Activated CD4-positive, alpha-beta T cell treated with anti-CD3 and anti-CD28 coated beads for 36 hours (primary cell): Measurements from ENCODE around the gene LHCGR. TPM values are rescaled to one million over a fixed set of nuclear protein-coding genes. Genes with fewer than 3 reads are reported as not detected.

Experiments
- ATAC-seq: fragments of 200-7000 bp; cut with Tn5 transposase; one replicate; pipeline ENCODE4 v1.10.0; 2021; ENCODE audit warnings: mild to moderate bottlenecking, moderate library complexity
- CTCF ChIA-PET: fragments of 350-600 bp; sonication (Branson Sonifier 250); formaldehyde crosslinking; loops from one replicate; lab custom pipeline; 2021; ENCODE audit warnings: antibody characterized with exemption; lab: Charles Lee
- POLR2A ChIA-PET: fragments of 350-600 bp; sonication (Branson Sonifier 250); formaldehyde crosslinking; loops from one replicate; lab custom pipeline; 2021; ENCODE audit warnings: antibody characterized with exemption, inconsistent platforms; lab: Charles Lee
- DNase-seq: peaks from one replicate; pipeline ENCODE4 v3.0.0-alpha.2; 2020
- H3K27ac Mint-ChIP-seq: one replicate; pipeline ENCODE4 v1.8.0; 2021; ENCODE audit warnings: mixed read lengths
- H3K27me3 Mint-ChIP-seq: one replicate; pipeline ENCODE4 v1.8.0; 2021; ENCODE audit warnings: mixed read lengths
- H3K36me3 Mint-ChIP-seq: one replicate; pipeline ENCODE4 v1.8.0; 2021; ENCODE audit warnings: low read depth, mixed read lengths
- H3K4me1 Mint-ChIP-seq: one replicate; pipeline ENCODE4 v1.8.0; 2021; ENCODE audit warnings: mixed read lengths
- H3K4me3 Mint-ChIP-seq: one replicate; pipeline ENCODE4 v1.8.0; 2021; ENCODE audit warnings: mild to moderate bottlenecking, moderate library complexity, mixed read lengths
- H3K9me3 Mint-ChIP-seq: one replicate; pipeline ENCODE4 v1.8.0; 2021; ENCODE audit warnings: low read depth, mixed read lengths
- intact Hi-C, 2 experiments: fragments of 100-400 bp; cut with DNase I in 1 of 2; cut with micrococcal nuclease in 1 of 2; formaldehyde crosslinking; loops; one replicate each; pipeline versions ENCODE4 v1.14.2 to v1.15.1; 2022 to 2024; cut with DNase I, micrococcal nuclease
- total RNA-seq, 2 experiments: library from RNA; stranded (reverse); gene quantifications; one replicate each; pipeline ENCODE4 v1.2.3, GENCODE V29; 2021

LHCGR gene
- total RNA-seq, 2 experiments from 2014 or later, result not detected

DNA sequence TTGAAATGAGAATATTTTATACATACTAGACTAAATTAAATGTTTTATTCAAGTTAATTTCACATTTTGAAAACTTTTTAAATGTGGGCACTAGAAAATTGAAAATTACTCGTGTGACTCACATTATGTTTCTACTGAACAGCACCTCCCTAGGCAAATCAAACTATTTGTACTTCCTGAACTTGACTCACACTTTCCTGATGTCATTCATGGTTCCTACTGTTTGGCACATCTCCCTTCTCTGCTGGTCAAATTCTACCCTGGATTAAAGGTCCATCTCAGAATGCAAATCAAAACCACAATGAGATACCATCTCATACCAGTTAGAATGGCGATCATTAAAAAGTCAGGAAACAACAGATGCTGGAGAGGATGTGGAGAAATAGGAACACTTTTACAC is 16.7 kb downstream of the LHCGR start:
- Mint-ChIP-seq H3K9me3 (peaks cover 2% of the 10 kb centered on the region), H3K27me3 (peaks cover 6% of the 10 kb centered on the region), H3K27ac (no peak overlapping the region), H3K36me3 (no peaks in the 10 kb centered on the region), H3K4me3 (no peak overlapping the region), H3K4me1 (no peaks in the 10 kb centered on the region)
- CTCF ChIA-PET, result no interaction called here
- intact Hi-C loops, result no loop called here
- DNase-seq (no peak), ATAC-seq (no peak)
- POLR2A ChIA-PET, result no interaction called here

DNA sequence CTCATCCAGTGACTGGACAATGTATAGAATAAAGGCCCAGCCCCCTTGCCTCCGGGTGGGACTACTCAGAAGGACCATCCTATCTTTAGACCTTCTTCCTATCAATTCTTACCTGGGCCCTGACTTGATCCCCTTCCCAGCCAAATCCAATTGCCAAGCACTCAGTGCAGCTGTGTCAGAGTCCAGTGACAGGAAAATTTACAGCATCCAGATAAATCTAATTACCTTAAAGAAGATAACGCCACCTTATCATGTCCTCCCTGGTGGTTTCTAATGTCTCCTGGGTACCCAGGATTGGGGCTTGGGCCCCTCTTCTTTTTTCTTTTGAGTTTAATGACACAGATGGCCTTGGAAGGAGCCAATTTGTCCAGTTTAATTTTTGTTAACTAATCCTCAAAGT is 19.3 kb downstream of the LHCGR start:
- Mint-ChIP-seq H3K36me3 (no peaks in the 10 kb centered on the region), H3K9me3 (peaks cover 2% of the 10 kb centered on the region), H3K4me3 (no peak overlapping the region), H3K27me3 (peaks cover 8% of the 10 kb centered on the region), H3K4me1 (no peaks in the 10 kb centered on the region), H3K27ac (no peak overlapping the region)
- CTCF ChIA-PET, result no interaction called here
- POLR2A ChIA-PET, result no interaction called here
- intact Hi-C loops, result no loop called here
- DNase-seq (no peak), ATAC-seq (no peak)

DNA sequence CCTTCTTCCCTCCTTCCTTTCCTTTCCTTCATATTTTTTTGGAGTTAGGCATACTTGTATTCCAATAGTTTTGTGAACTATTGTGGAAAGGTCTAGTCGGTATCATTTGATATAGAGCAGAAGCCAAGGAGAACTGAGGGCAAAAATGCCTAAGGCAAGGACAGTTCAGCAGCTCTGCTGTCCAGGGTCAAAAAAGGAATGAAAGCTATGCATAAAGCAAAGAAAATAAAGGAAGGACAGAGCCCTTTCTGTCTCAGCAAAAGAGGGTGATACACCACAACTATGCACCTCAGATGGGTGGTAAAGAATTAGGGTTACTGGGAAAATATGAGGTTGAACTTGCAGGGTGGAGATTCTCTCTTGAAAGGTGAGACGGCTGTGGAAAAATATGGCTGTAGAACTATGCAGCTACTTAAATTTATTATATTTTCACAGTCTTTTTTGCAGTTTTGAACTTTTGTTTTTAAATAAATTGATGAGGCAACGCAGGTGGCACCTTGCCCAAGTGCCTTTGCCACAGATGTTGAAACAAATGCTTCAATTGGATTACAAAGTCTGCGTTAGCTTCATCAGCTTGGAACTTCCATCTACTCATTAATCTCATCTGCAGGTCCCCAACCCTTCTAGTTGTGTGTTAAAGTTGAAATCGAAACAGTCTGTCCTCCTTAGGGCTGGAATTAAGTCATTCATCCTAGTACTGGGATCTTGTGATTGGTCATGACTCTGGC is 20.8 kb downstream of the LHCGR start:
- no peak overlapping the region for H3K27ac Mint-ChIP-seq
- intact Hi-C loops, result no loop called here

DNA sequence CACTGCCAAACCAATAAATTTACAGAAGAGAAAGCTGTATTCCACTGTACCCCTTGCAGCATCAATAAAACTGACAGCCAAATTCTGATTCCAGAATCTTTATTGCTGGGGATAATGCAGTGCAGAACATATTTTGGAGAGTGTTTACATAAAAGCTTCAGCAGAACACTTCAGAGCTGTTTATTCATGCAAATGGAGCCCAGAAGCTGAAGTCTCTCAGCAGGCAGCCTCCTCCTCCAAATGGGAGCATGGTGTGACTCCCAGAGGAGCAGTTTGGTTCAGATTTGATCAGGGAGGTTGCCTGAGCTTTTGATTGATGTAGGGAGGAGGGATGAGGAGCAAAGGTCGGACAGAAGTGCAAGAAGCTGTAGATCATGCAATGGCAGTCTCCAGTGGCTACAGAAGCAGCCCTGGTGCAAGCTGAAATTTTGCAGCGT is 22.4 kb downstream of the LHCGR start:
- Mint-ChIP-seq H3K4me3 (no peak overlapping the region), H3K36me3 (no peaks in the 10 kb centered on the region), H3K27me3 (peaks cover 5% of the 10 kb centered on the region), H3K9me3 (no peaks in the 10 kb centered on the region), H3K4me1 (no peaks in the 10 kb centered on the region), H3K27ac (no peak overlapping the region)
- DNase-seq (no peak), ATAC-seq (no peak)
- CTCF ChIA-PET, result no interaction called here
- POLR2A ChIA-PET, result no interaction called here
- intact Hi-C loops, result no loop called here

More for the DNA sequence above, 20.8 kb downstream of the LHCGR start:
- ChIA-PET POLR2A (no interaction called here), CTCF (no interaction called here)
- no peak for ATAC-seq
- H3K4me1 Mint-ChIP-seq, result no peaks in the 10 kb centered on the region
- H3K4me3 Mint-ChIP-seq, result no peak overlapping the region
- peaks cover 2% of the 10 kb centered on the region for H3K9me3 Mint-ChIP-seq
- H3K27me3 Mint-ChIP-seq, result peaks cover 8% of the 10 kb centered on the region
- no peaks in the 10 kb centered on the region for H3K36me3 Mint-ChIP-seq
- DNase-seq, result no peak

DNA sequence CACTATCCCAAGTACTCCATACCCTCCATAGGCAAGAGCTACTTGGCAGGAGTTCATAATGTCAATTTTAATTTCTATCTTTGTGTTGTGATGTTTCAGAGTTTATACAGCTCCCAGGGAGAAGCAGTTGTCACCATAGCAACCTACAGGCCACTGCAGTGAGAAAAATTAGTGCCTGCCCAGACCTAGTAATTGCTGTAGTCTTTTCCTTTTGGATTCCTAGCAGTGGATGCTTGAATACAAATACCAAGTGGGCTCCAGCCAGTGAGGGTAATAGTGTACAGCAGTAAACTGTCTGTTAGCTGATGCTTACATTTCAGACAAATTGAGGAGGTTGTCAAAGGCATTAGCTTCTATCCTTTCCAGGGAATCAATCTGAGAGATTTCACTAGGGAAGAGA is 26.7 kb downstream of the LHCGR start:
- Mint-ChIP-seq H3K36me3 (no peaks in the 10 kb centered on the region), H3K9me3 (no peaks in the 10 kb centered on the region), H3K27ac (no peak overlapping the region), H3K27me3 (peaks cover 2% of the 10 kb centered on the region), H3K4me3 (no peak overlapping the region), H3K4me1 (no peaks in the 10 kb centered on the region)
- no peak for DNase-seq
- CTCF ChIA-PET, result interaction anchor here (0.6 kb wide), 2 partner anchors 152 to 620 kb away, joined by 3 to 7 read pairs; no protein-coding TSS in a partner anchor
- no peak for ATAC-seq
- intact Hi-C loops, result no loop called here
- POLR2A ChIA-PET, result no interaction called here

DNA sequence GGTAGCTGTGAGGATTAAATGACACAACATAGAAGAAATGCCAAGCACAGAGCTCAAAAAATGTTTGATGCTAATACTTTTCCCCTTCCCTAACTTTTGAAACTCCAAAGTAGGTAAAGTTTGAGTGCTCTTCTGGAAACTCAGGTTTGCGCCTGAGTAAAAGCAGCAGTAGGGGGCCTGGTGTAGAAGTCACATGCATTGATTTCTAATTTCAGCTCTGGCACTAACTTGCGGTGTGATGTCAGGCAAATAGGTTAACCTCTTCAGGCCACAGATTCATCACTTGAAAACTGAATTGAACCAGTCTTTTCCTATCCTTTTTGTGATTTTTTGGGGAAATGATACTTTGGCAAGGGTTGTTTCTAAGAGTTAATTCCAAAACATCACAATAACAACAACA is 27.2 kb downstream of the LHCGR start:
- Mint-ChIP-seq H3K4me1 (no peaks in the 10 kb centered on the region), H3K9me3 (no peaks in the 10 kb centered on the region), H3K27me3 (peaks cover 2% of the 10 kb centered on the region), H3K4me3 (no peak overlapping the region), H3K27ac (no peak overlapping the region), H3K36me3 (no peaks in the 10 kb centered on the region)
- ATAC-seq (no peak), DNase-seq (no peak)
- POLR2A ChIA-PET, result no interaction called here
- CTCF ChIA-PET, result no interaction called here
- intact Hi-C loops, result no loop called here

DNA sequence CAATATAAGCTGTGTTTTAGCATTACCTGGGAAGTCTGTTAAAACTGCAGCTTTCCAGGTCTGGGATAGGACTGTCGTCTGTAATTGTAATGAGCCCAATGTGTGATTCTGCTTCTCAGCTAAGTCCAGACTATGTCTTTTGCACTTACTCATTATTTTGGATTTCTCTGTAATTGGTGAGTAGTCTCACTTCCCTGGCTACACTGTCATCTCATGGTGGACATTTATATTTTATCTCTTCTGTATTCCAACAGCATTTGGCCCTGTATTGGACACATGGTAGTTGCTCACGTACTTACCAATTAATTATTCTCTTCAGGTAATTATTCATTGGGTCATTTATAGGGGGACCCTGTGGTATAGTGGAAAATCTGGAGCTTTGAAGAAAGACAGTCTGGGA is 28.0 kb downstream of the LHCGR start:
- H3K9me3 Mint-ChIP-seq, result no peaks in the 10 kb centered on the region
- H3K27me3 Mint-ChIP-seq, result peaks cover 2% of the 10 kb centered on the region
- no peak for DNase-seq
- H3K27ac Mint-ChIP-seq, result no peak overlapping the region
- ATAC-seq, result no peak
- intact Hi-C loops, result no loop called here
- H3K4me3 Mint-ChIP-seq, result no peak overlapping the region
- POLR2A ChIA-PET, result no interaction called here
- CTCF ChIA-PET, result interaction anchor here (0.6 kb wide), 1 partner anchor 90 kb away, joined by 3 read pairs; no protein-coding TSS in a partner anchor
- no peaks in the 10 kb centered on the region for H3K4me1 Mint-ChIP-seq
- H3K36me3 Mint-ChIP-seq, result no peaks in the 10 kb centered on the region

DNA sequence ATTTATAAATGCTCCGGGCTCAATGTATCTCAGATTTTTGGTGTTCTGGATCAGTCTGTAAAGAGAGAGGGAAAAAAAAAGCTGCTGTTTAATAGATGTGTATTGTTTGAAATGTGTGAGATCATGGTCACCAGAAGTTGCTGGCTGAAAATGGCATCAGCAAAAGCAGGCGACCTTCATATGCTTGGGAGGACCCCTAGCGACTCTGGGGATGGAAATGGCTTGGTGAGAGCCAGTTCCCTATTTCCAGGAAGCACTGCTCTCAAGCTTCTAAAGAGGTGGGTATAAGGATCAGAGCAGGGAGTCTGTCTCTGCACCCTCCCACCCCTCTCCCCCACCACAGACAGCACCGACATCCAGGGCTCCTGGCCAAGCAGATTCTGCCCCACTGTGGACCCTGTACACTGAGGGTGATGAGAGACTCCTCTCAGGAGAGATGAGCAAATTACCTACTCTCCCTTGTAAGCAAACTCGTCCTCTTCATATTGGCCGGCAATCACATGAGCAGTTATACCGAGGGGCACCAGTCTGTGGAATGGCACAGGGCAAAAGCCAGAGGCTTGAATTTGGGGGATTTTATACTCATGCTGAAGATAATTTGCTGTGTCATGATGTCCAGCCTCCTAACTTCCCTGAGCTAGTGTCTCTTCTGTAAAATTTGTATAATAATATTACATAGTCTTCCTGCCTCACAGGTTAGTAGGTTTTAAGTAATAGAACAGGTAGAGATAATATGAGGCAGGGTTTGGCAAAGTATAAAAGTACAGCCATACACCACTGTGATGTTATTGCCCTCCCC is 29.6 kb downstream of the LHCGR start:
- H3K36me3 Mint-ChIP-seq, result no peaks in the 10 kb centered on the region
- H3K4me1 Mint-ChIP-seq, result no peaks in the 10 kb centered on the region
- no peak overlapping the region for H3K4me3 Mint-ChIP-seq
- DNase-seq (no peak), ATAC-seq (no peak)
- H3K27me3 Mint-ChIP-seq, result no peaks in the 10 kb centered on the region
- no peaks in the 10 kb centered on the region for H3K9me3 Mint-ChIP-seq
- no peak overlapping the region for H3K27ac Mint-ChIP-seq
- ChIA-PET CTCF (no interaction called here), POLR2A (no interaction called here)
- intact Hi-C loops, result no loop called here

DNA sequence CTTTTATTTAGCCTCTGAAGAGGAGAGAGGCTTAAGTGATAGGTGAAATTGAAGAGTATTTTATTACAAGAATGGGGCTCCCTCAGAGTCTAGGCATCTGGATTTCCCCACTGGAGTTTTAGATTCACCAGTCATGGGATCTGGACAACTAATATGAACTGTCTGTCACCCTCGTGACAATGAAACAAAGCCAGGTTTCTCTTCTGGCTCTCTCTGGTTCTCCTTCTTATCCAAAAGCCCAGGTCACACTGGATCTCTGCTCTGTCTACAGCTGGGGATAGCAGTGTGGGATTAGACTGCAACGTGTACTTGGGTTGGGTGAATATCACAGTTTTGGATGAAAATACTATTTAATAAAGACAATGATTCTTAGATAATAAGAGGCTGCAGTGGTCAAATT is 31.2 kb downstream of the LHCGR start:
- intact Hi-C loops, result no loop called here
- Mint-ChIP-seq H3K27ac (no peak overlapping the region), H3K36me3 (no peaks in the 10 kb centered on the region), H3K27me3 (peaks cover 5% of the 10 kb centered on the region), H3K4me3 (no peak overlapping the region), H3K9me3 (no peaks in the 10 kb centered on the region), H3K4me1 (no peaks in the 10 kb centered on the region)
- ATAC-seq (no peak), DNase-seq (no peak)
- ChIA-PET POLR2A (no interaction called here), CTCF (no interaction called here)

DNA sequence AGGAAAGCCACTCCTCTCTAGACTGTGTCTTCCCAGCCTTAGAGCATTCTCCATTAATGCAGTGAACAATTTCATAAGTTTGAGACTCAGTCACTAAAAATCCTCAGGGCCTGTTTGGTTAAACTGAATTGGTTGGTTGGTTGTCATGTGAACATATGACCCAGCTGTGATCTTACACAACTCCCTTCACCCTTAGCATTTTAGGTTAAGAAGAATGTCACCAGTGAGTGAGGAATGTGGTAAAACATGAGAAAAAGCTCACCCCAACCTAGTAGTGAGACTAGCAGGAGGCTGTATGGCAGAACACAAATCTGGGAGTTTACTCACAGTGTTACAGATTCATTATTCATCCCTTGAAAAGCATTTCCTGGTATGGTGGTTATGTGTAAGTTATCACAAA is 32.4 kb downstream of the LHCGR start:
- intact Hi-C loops, result no loop called here
- ChIA-PET POLR2A (no interaction called here), CTCF (no interaction called here)
- no peak overlapping the region for H3K27ac Mint-ChIP-seq
- no peak overlapping the region for H3K4me3 Mint-ChIP-seq
- no peak for DNase-seq
- ATAC-seq, result no peak
- no peaks in the 10 kb centered on the region for H3K9me3 Mint-ChIP-seq
- H3K27me3 Mint-ChIP-seq, result peaks cover 5% of the 10 kb centered on the region
- H3K4me1 Mint-ChIP-seq, result no peaks in the 10 kb centered on the region
- no peaks in the 10 kb centered on the region for H3K36me3 Mint-ChIP-seq

DNA sequence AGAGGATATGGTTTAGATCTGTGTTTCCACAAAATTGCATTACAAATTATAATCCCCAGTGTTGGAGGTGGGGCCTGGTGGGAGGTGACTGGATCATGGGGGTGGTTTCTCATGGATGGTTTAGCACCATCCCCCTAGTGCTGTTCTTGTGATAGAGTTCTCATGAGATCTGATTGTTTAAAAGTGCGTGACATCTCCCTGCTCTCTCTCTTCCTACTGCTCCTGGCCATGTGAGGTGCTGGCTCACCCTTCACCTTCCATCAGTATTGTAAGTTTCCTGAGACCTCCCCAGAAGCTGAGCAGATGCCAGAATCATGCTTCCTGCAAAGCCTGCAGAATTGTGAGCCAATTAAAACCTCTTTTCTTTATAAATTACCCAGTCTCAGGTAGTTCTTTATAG is 33.1 kb downstream of the LHCGR start:
- H3K36me3 Mint-ChIP-seq, result no peaks in the 10 kb centered on the region
- intact Hi-C loops, result no loop called here
- H3K4me1 Mint-ChIP-seq, result no peaks in the 10 kb centered on the region
- H3K27me3 Mint-ChIP-seq, result peaks cover 5% of the 10 kb centered on the region
- H3K9me3 Mint-ChIP-seq, result no peaks in the 10 kb centered on the region
- DNase-seq (no peak), ATAC-seq (no peak)
- no peak overlapping the region for H3K4me3 Mint-ChIP-seq
- ChIA-PET CTCF (no interaction called here), POLR2A (no interaction called here)
- H3K27ac Mint-ChIP-seq, result no peak overlapping the region

DNA sequence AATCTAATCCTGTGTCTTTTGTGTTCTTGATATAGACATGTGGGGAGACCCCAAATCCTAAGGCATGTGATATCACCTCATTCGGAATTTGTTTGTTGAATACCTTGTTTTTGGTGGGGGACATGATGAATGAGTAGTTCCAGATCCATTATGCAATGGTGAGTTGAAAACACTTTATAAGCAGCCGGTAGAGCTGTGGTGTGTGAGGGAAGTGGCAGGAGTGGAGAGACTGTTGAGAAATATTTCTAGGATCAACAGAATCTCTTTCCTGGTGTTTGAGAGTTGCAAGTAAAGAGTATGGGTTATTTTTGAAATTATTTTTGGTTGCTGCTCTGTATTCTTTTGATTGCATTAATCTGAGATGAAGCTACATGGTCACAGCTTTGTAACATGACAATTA is 34.4 kb downstream of the LHCGR start:
- CTCF ChIA-PET, result interaction anchor here (0.8 kb wide), 1 partner anchor 10 kb away, joined by 3 read pairs; no protein-coding TSS in a partner anchor
- POLR2A ChIA-PET, result no interaction called here
- ATAC-seq, result no peak
- Mint-ChIP-seq H3K4me1 (no peaks in the 10 kb centered on the region), H3K27ac (no peak overlapping the region), H3K9me3 (no peaks in the 10 kb centered on the region), H3K4me3 (no peak overlapping the region), H3K27me3 (peaks cover 5% of the 10 kb centered on the region), H3K36me3 (no peaks in the 10 kb centered on the region)
- no peak for DNase-seq
- intact Hi-C loops, result no loop called here
